GM12874 (cell line): ENCODE measurements around the gene BGN.

Source experiments
- CTCF ChIP-seq: IDR thresholded peaks from 2 replicates; pipeline ENCODE4 v1.5.1; 2011; ENCODE audit warnings: low read depth, mild to moderate bottlenecking, control low read depth, low read length, moderate library complexity; ENCODE audit not compliant: insufficient read depth

Gene BGN

GRCh38 chrX:153494541-153495361, at the start of gene BGN:
BGN (plus strand) TSS chrX:153494980; CDS start chrX:153504632, 9,652 bp downstream.
- no peak for TF ChIP-seq CTCF

GRCh38 chrX:153445106-153445855, 49.5 kb upstream of the BGN start:
- TF ChIP-seq CTCF: no peak

- no peak for TF ChIP-seq CTCF
Measured at GRCh38 chrX:153445856-153446635, 48.7 kb upstream of the BGN start, which contains the start of gene TREX2. TREX2 (minus strand) TSS chrX:153446056; CDS start chrX:153445430, 626 bp downstream.

GRCh38 chrX:153446636-153446936, 48.2 kb upstream of the BGN start:
- no peak for TF ChIP-seq CTCF

- TF ChIP-seq CTCF: no peak
Measured at GRCh38 chrX:153446950-153447580, 47.7 kb upstream of the BGN start.

- TF ChIP-seq CTCF: no peak
Measured at GRCh38 chrX:153447581-153447960, 47.2 kb upstream of the BGN start.
